Endothelial cell (in vitro differentiated cells): ENCODE measurements around the gene FLNA. TPM values are rescaled to one million over a fixed set of nuclear protein-coding genes. Genes with fewer than 3 reads are reported as not detected.

ENCODE experiments used
- DNase-seq: peaks from one replicate; pipeline ENCODE4 v3.0.0; 2021; ENCODE audit warnings: low spot score
- H3K27ac Mint-ChIP-seq: one replicate; pipeline ENCODE4 v1.8.0; 2021; ENCODE audit warnings: mixed read lengths, inconsistent platforms; ENCODE audit not compliant: unreplicated experiment
- H3K27me3 Mint-ChIP-seq: one replicate; pipeline ENCODE4 v1.8.0; 2021; ENCODE audit warnings: mild to moderate bottlenecking, moderate library complexity, mixed read lengths, inconsistent platforms; ENCODE audit not compliant: unreplicated experiment
- H3K36me3 Mint-ChIP-seq: one replicate; pipeline ENCODE4 v1.8.0; 2021; ENCODE audit warnings: mild to moderate bottlenecking, low read depth, mixed read lengths, inconsistent platforms; ENCODE audit not compliant: unreplicated experiment
- H3K4me1 Mint-ChIP-seq: one replicate; pipeline ENCODE4 v1.8.0; 2021; ENCODE audit warnings: mild to moderate bottlenecking, mixed read lengths, inconsistent platforms; ENCODE audit not compliant: unreplicated experiment
- H3K4me3 Mint-ChIP-seq: one replicate; pipeline ENCODE4 v1.8.0; 2021; ENCODE audit warnings: mild to moderate bottlenecking, mixed read lengths, inconsistent platforms; ENCODE audit not compliant: unreplicated experiment
- H3K9me3 Mint-ChIP-seq: one replicate; pipeline ENCODE4 v1.8.0; 2021; ENCODE audit warnings: mixed read lengths, inconsistent platforms; ENCODE audit not compliant: unreplicated experiment
- CTCF ChIP-seq: fragments of 200-600 bp; sonication (generic); IDR thresholded peaks from one replicate; pipeline ENCODE4 v1.5.0; 2021; ENCODE audit warnings: antibody characterized with exemption; ENCODE audit not compliant: unreplicated experiment
- total RNA-seq: library from RNA; stranded (reverse); fragmentation: NEBNext Ultra II Directional; extraction: Animal tissue kit (Norgen Biotek cat#: 25700); gene quantifications from one replicate; pipeline ENCODE4 v1.2.1, GENCODE V29; 2021; ENCODE audit not compliant: unreplicated experiment

Gene FLNA
- total RNA-seq, 1 donor from 2014 or later, result 1,022 TPM

- peak; percentile 38 for DNase-seq
- no peak for TF ChIP-seq CTCF
- no peak overlapping the region for H3K4me3 Mint-ChIP-seq
- H3K27ac Mint-ChIP-seq, result no peak overlapping the region
- H3K9me3 Mint-ChIP-seq, result no peaks in the 10 kb centered on the region
- H3K27me3 Mint-ChIP-seq, result no peaks in the 10 kb centered on the region
- peaks cover 12% of the 10 kb centered on the region for H3K4me1 Mint-ChIP-seq
- H3K36me3 Mint-ChIP-seq, result no peaks in the 10 kb centered on the region
These were observed 56.9 kb downstream of the FLNA start for GRCh38 chrX:154317391-154317995.

GRCh38 chrX:154315416-154315815 lies 59.0 kb downstream of the FLNA start:
- no peak for DNase-seq
- TF ChIP-seq CTCF, result no peak
- no peak overlapping the region for H3K4me3 Mint-ChIP-seq
- peaks cover 3% of the 10 kb centered on the region for H3K27me3 Mint-ChIP-seq
- H3K4me1 Mint-ChIP-seq, result peaks cover 10% of the 10 kb centered on the region
- no peaks in the 10 kb centered on the region for H3K9me3 Mint-ChIP-seq
- no peak overlapping the region for H3K27ac Mint-ChIP-seq
- H3K36me3 Mint-ChIP-seq, result no peaks in the 10 kb centered on the region

- Mint-ChIP-seq H3K9me3 (no peaks in the 10 kb centered on the region), H3K36me3 (no peaks in the 10 kb centered on the region), H3K4me1 (peaks cover 3% of the 10 kb centered on the region), H3K27me3 (peaks cover 3% of the 10 kb centered on the region), H3K27ac (no peak overlapping the region), H3K4me3 (no peak overlapping the region)
- no peak for TF ChIP-seq CTCF
- no peak for DNase-seq
These were observed 61.3 kb downstream of the FLNA start for GRCh38 chrX:154313147-154313546.

GRCh38 chrX:154312116-154312515 lies 62.3 kb downstream of the FLNA start:
- H3K27me3 Mint-ChIP-seq, result peaks cover 3% of the 10 kb centered on the region
- peaks cover 3% of the 10 kb centered on the region for H3K4me1 Mint-ChIP-seq
- no peaks in the 10 kb centered on the region for H3K9me3 Mint-ChIP-seq
- no peak overlapping the region for H3K27ac Mint-ChIP-seq
- H3K4me3 Mint-ChIP-seq, result no peak overlapping the region
- no peaks in the 10 kb centered on the region for H3K36me3 Mint-ChIP-seq
- no peak for DNase-seq
- no peak for TF ChIP-seq CTCF

- peaks cover 3% of the 10 kb centered on the region for H3K27me3 Mint-ChIP-seq
- no peak overlapping the region for H3K27ac Mint-ChIP-seq
- TF ChIP-seq CTCF, result no peak
- H3K36me3 Mint-ChIP-seq, result no peaks in the 10 kb centered on the region
- DNase-seq, result no peak
- H3K4me3 Mint-ChIP-seq, result no peak overlapping the region
- no peaks in the 10 kb centered on the region for H3K9me3 Mint-ChIP-seq
- peaks cover 3% of the 10 kb centered on the region for H3K4me1 Mint-ChIP-seq
These were observed 63.6 kb downstream of the FLNA start for GRCh38 chrX:154310616-154311536.
